ENCODE results near the gene MINK1.

Gene MINK1

GRCh38 chr17:4879601-4880000 is 46.5 kb downstream of the MINK1 start:
- DNase-seq = no peak

DNA sequence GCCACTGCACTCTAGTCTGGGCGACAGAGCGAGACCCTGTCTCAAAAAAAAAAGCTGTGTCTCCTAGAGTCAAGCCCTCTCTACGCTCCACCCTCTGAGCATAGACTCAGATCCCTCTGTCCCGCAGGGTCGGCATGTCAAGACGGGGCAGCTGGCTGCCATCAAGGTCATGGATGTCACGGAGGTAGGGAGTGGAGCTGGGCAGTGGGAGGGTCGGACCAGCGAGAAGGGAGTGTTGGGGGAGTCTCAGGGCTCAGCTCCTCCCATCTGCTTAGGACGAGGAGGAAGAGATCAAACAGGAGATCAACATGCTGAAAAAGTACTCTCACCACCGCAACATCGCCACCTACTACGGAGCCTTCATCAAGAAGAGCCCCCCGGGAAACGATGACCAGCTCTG is 47.7 kb downstream of the MINK1 start:
- no peak for DNase-seq

DNA sequence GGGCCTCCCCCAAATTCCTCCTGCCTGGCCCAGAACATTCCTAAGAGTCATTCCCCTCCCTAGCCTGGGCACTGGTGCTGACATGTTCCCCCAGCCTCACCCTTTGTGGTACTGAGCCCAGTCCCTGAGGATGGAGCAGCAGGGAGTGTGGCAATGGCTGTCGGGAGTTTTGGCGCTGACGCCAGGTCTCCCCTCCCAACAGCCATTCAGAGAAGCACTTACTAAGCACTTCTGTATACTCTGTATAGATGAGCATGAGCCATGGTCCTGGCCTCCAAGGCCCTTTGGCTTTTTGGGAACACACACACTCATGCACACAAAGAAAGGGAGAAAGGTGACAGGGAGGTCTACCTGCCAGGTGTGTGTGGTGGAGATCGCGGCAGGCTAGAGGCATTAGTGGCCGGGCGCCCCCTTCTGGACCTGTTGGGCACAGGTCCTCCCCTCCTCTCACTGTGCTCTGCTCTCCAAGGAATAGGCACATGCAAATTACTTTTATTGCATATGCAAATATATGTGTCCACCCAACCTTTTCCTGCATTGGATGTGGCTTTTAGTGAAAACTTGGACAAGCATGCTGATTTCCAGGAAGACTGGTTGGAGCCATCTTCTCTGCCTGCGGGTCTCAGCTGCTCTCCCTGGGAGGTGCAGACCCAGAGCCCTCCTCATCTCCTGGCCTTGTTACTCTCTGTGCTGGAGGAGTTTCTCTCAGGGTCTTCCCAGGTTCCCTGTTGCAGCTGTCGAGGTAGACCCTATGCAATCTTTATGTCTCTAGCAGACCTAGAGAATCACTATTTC is 48.8 kb downstream of the MINK1 start:
- peak; percentile 69 for DNase-seq

DNA sequence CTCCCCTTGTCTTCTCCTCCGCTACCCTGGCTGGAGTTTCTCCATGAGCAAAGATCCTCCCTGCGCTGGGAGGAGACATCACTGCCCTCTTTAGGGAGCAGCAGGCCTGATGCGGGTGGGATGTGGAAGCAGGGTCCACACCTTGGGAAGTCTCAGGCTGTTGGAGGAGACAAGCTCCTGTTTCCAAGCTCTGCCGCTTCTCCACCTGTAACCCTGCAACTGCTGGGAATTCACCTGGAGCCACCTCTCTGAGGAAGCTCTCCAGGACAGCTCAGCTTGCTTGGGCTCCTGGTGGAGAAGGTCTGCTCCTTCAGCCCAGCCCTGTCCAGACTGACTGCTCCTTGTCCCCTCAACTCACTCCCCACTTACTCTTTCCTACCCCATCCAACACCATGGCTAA is 51.3 kb downstream of the MINK1 start:
- no peak for DNase-seq

DNA sequence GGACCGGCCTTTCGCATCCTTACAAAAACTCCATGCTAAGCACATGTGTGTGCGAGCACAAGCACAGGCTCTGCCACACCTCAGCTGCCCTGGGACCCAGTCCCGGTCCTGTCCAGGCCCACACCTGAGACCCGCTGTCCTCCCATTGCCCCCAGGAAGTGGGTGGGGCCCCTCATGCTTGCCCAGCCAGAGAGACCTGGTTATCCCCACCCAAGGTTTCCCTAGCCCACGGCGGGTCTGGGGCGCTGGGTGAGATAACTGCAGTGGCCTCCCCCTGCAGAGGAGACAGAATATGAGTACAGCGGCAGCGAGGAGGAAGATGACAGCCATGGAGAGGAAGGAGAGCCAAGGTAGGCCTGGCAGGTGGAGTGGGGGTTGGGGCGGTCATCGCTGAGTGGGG is 53.7 kb downstream of the MINK1 start:
- DNase-seq = no peak

- no peak for DNase-seq
Measured at GRCh38 chr17:4887581-4887980, 54.4 kb downstream of the MINK1 start.

GRCh38 chr17:4891411-4892410 is 58.6 kb downstream of the MINK1 start:
- no peak for DNase-seq

DNA sequence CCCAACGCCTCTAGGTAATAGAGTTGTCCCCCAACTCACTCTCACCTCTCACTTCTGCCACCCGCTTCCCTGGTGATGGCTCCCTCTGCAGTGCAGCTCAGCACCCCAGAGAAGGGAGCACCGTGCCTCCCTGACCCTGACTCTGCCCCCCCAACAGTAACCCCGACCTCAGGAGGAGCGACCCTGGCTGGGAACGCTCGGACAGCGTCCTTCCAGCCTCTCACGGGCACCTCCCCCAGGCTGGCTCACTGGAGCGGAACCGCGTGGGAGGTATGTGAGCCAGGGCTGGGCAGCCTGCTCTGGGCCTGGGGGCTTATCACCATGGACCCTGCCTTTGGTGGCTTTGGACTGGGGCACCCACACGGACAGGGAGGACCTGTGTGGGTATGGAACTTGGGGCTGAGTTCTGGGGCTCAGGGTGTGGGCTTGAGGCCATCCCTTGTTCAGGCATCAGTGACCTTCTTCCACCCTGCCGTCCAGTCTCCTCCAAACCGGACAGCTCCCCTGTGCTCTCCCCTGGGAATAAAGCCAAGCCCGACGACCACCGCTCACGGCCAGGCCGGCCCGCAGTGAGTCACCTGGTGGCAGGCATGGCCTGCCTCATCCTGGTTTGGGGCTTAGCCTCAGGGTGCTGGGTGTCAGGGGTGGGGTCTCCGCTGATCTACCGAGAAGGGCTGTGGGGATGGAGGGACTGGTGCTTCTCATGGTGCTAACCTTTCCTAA is 59.5 kb downstream of the MINK1 start:
- no peak for DNase-seq

- DNase-seq = no peak
Measured at GRCh38 chr17:4893272-4893671, 60.1 kb downstream of the MINK1 start.

GRCh38 chr17:4893721-4894560 is 60.8 kb downstream of the MINK1 start:
- DNase-seq = no peak

- no peak for DNase-seq
Measured at GRCh38 chr17:4895121-4895520, 62.0 kb downstream of the MINK1 start.

DNA sequence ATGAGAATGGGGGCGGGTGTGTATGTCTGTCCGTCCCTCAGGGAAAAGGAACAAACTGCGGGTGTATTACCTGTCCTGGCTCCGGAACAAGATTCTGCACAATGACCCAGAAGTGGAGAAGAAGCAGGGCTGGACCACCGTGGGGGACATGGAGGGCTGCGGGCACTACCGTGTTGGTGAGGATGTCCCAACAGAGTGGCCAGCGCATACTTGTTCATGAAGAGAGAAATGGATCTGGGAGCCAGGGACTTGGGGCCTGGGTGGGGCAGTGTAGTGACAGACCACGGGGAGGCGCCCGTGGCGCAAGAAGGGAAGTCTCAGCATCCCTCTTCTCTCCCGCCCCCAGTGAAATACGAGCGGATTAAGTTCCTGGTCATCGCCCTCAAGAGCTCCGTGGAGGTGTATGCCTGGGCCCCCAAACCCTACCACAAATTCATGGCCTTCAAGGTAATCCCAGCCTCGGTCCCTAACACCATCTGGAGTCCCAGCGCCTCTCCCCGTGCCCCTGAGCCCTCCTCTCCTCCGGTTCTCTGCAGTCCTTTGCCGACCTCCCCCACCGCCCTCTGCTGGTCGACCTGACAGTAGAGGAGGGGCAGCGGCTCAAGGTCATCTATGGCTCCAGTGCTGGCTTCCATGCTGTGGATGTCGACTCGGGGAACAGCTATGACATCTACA is 62.7 kb downstream of the MINK1 start:
- no peak for DNase-seq

- no peak for DNase-seq
Measured at GRCh38 chr17:4896332-4897197, 63.4 kb downstream of the MINK1 start.

GRCh38 chr17:4897198-4897687 is 64.1 kb downstream of the MINK1 start:
- DNase-seq = no peak

GRCh38 chr17:4897785-4898184 is 64.6 kb downstream of the MINK1 start:
- DNase-seq = no peak

- DNase-seq = no peak
Measured at GRCh38 chr17:4898351-4898750, 65.2 kb downstream of the MINK1 start.

GRCh38 chr17:4898927-4899326 is 65.8 kb downstream of the MINK1 start:
- no peak for DNase-seq

DNA sequence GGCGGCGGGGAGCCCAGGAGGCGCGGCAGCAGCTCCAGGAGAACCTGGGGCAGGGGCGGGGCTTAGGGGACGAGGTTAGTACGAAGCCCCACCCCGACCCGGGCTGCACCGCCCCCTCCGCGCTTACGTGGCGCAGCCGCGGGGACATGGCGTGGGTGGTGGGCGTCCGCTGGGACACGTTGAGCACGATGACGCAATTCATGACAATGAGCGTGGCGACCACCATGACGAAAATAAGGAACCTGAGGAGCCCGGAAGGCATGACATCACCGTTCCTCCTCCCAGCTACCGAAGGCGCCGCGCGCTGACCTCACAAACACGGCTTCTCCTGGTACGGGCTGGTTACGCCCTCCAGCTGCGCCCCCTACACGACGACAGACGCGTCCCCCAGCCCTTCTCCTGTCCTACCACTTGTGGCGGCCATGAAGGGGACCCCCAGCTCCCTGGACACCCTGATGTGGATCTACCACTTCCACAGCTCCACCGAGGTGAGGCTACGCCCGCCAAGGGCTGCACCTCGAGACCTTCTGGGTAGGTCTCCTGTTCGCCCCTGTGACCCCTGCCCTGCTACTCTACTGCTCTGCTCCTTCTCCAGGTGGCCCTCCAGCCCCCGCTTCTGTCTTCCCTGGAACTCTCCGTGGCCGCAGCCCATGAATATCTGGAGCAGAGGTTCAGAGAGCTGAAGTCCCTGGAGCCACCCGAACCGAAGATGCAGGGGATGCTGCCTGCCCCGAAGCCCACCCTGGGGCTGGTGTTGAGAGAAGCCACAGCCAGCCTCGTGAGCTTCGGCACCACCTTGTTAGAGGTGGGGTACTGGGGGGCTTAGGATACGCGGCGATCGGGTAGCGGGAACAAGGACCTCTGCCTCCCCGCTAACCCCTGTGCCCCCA is 66.4 kb downstream of the MINK1 start, which contains the start of gene C17orf107:
Gene C17orf107 (plus strand): TSS at position 196 of the 890 bp plus-strand sequence. CDS start 227 bp downstream, at position 423.
- DNase-seq = peak; percentile 94
